HG02884 (cell line): ENCODE results near the gene ABCA8.
"Not testable (repeated sequence)": the region's sequence is repeated elsewhere in the genome, so short reads cannot be mapped to it uniquely, and the experiment has no call there.

Source experiments
- ATAC-seq: cut with Tn5 transposase; IDR thresholded peaks from one replicate; pipeline ENCODE4 v1.9.1; 2021; ENCODE audit warnings: mild to moderate bottlenecking, moderate library complexity; ENCODE audit not compliant: unreplicated experiment

ABCA8 gene

GRCh38 chr17:68955181-68955841, at the start of gene ABCA8:
TSS of gene ABCA8 (minus strand) at chr17:68955392. CDS start at chr17:68942034, 13,358 bp downstream.
- no peak for ATAC-seq

DNA sequence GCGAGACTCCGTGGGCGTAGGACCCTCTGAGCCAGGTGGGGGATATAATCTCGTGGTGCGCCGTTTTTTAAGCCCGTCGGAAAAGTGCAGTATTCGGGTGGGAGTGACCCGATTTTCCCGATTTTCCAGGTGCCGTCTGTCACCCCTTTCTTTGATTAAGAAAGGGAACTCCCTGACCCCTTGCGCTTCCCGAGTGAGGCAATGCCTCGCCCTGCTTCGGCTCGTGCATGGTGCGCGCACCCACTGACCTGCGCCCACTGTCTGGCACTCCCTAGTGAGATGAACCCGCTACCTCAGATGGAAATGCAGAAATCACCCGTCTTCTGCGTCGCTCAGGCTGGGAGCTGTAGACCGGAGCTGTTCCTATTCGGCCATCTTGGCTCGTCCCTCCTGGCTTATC, 49.6 kb upstream of the ABCA8 start:
- not testable (repeated sequence) for ATAC-seq

DNA sequence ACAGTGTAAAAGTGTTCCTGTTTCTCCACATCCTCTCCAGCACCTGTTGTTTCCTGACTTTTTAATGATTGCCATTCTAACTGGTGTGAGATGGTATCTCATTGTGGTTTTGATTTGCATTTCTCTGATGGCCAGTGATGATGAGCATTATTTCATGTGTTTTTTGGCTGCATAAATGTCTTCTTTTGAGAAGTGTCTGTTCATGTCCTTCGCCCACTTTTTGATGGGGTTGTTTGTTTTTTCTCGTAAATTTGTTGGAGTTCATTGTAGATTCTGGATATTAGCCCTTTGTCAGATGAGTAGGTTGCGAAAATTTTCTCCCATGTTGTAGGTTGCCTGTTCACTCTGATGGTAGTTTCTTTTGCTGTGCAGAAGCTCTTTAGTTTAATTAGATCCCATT, 44.6 kb upstream of the ABCA8 start:
- ATAC-seq: not testable (repeated sequence)

GRCh38 chr17:68993112-68993511, 37.9 kb upstream of the ABCA8 start:
- no peak for ATAC-seq

GRCh38 chr17:68987966-68988365, 32.8 kb upstream of the ABCA8 start:
- no peak for ATAC-seq

DNA sequence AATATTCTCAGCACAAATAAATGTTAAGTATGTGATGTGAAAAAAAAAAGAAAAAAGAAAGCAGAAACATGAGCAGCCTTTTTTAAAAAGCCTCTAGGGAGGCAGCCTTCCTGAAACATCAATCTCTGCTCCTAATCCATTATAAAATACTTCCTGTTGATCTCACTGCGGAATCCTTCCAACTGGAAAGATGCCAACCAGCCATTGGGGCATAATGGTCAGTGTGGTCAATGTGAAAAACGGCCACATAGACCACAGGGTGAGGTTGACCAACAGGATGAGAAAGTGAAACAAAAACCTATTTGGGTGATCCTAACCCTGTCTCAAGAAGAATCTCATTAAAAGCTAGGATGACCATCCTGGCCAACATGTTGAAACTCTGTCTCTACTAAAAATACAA, 26.1 kb upstream of the ABCA8 start:
- no peak for ATAC-seq

GRCh38 chr17:68973098-68973846, 18.1 kb upstream of the ABCA8 start:
- ATAC-seq: no peak

DNA sequence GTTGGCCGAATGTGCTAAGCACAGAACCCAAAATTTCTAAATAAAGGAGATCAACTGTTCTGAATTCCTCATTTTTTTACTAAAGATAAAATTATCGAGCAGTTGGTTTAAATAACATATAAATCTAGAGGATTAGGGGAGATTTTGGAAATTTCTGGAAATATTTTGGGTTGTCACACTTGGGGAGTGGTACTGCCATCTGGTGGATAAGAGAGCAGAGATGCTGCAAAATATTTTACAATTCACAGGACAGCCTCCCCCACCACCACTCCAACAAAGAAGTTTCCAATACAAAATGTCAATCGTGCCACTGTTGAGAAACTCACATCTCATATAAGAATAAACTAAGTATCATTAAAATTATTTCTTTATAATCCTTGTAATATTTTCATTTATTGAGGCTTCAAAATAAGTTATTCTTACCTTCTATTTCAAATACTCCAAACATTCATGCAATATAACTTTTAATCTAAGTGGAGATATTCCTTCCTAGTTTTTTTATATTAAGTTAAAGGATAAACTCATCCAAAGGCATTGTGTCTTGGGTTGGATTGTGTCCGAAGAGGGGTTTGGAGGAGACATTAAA, 17.0 kb upstream of the ABCA8 start:
- no peak for ATAC-seq

DNA sequence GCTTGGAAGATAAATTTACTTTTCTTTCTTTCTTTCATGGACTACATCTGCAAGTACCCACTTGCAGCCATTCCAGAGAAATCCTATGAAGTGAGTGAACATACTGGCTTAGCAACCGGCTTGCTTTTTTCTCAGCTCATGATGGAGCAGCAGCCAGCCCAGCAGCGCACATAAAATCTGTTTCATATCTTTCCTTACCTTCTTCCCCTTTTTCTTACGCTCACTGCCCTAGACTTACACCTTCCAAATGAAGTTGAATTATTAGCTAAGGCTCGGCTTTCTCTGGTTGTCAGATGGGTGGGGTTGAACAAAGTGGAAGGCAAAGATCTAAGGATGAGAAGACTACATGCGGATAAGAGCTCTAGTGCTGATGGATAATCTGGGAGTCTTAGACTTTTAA, 13.9 kb upstream of the ABCA8 start:
- ATAC-seq: no peak

DNA sequence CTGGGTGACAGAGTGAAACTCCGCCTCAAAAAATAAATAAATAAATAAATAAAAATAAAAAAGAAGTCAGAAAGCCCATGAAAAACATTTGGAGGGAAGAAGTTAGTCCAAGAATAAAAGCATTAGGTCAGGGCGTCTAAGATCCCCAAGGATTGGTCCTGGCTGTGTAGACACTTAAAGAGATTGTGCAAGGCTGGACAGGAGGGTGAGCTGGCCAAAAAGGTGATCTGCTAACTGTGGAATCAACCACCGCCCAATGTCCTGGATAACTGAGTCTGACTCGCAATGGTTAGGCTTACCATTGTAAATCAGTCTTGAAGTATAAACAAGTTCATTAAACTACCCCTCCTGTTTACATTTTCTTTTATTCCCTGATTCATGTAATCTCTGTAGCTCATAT, 8.8 kb upstream of the ABCA8 start:
- no peak for ATAC-seq

GRCh38 chr17:68961214-68961882, 6.2 kb upstream of the ABCA8 start:
- no peak for ATAC-seq

- not testable (repeated sequence) for ATAC-seq
Observed at GRCh38 chr17:68959117-68959516, 3.9 kb upstream of the ABCA8 start.

DNA sequence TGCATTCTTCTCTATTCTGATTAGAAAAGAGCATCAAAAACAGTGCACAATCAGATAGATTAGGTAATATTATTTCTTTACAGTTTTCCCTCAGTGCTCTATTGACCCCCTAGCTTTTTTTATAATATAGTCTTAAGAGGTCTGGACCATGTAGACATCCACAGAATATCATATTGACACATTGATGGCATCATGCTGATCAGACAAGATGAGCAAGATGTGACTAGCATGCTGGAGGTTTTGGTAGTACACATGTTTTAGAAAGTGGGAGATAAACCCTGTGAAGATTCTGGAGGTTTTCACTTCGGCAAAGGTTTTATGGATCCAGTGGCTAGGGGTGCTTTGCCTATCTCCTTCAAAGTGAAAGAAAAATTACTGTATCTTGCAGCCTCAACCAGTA, 2.8 kb upstream of the ABCA8 start:
- no peak for ATAC-seq

DNA sequence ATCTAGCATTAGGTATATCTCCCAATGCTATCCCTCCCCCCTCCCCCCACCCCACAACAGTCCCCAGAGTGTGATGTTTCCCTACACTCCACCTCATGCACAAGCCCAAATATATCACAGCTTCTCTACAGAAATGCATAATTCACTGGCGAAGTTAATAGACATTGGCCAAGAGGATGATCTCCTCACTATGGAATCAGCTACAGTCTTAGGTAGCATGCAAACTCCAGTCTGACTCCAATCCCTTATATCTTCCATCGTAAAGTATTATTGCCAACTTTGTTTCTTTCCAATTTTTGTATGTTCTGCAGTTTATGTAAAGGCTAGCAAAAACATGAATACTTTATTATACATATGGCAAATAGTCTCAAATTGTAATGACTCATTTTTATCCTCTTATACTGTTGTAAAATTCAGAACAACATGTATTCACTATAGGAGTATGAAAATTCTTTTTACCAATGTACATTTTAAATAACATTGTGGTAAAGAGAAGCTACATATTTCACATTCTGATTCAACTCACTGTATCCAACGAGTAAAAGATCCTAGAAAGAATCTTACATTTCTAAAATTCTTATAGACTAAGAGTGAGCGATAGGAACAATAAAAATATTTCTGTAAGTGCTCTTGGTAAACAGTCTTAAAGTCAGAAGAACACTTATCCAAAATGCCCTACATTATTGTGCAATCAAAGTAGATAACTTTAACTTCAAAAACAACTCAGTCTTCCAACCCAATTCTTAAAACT, 871 bp downstream of the ABCA8 start:
- no peak for ATAC-seq

- ATAC-seq: no peak
Observed at GRCh38 chr17:68953340-68953997, 1.7 kb downstream of the ABCA8 start.

GRCh38 chr17:68950725-68951124, 4.5 kb downstream of the ABCA8 start:
- no peak for ATAC-seq

DNA sequence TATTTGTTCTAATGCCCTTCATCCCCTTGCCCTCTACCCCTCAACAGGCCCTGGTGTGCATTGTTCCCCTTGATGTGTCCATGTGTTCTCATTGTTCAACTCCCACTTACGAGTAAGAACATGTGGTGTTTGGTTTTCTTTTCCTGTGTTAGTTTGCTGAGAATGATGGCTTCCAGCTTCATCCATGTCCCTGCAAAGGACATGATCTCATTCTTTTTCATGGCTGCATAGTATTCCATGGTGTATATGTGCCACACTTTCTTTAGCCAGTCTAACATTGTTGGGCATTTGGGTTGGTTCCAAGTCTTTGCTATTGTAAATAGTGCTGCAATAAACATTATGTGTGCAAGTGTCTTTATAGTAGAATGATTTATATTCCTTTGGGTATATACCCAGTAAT, 7.3 kb downstream of the ABCA8 start:
- not testable (repeated sequence) for ATAC-seq

GRCh38 chr17:68944435-68945035, 10.7 kb downstream of the ABCA8 start:
- no peak for ATAC-seq

DNA sequence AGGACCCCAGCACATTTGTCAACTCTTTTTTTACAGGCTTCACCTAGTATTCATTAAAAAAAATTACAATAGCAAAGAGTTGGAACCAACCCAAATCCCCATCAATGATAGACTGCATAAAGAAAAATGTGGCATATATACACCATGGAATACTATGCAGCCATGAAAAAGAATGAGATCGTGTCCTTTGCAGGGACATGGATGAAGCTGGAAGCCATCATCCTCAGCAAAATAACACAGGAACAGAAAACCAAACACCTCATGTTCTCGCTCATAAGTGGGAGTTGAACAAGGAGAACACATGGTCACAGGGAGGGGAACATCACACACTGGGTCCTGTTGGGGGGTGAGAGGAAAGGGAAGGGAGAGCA, 11.4 kb downstream of the ABCA8 start:
- not testable (repeated sequence) for ATAC-seq
